ENCODE measurements around the gene ABCE1.

- TF ChIP-seq EP300 (IDR thresholded peaks at IDR 0.05; ENCODE audit: borderline replicate concordance in 1 of 2, low read depth in 2 of 2, low read length in 2 of 2) = no peak
- TF ChIP-seq GTF2F1 (IDR thresholded peaks at IDR 0.05; ENCODE audit: borderline replicate concordance, low read depth, low read length) = no peak
- TF ChIP-seq POLR2A (IDR thresholded peaks at IDR 0.05; ENCODE audit: control extremely low read depth in 1 of 2, low read depth in 2 of 2, low read length in 2 of 2) = no peak
- no peak for TF ChIP-seq CBX5 (IDR thresholded peaks at IDR 0.05; ENCODE audit: low read depth, low read length)
- TF ChIP-seq, protein P1, sequence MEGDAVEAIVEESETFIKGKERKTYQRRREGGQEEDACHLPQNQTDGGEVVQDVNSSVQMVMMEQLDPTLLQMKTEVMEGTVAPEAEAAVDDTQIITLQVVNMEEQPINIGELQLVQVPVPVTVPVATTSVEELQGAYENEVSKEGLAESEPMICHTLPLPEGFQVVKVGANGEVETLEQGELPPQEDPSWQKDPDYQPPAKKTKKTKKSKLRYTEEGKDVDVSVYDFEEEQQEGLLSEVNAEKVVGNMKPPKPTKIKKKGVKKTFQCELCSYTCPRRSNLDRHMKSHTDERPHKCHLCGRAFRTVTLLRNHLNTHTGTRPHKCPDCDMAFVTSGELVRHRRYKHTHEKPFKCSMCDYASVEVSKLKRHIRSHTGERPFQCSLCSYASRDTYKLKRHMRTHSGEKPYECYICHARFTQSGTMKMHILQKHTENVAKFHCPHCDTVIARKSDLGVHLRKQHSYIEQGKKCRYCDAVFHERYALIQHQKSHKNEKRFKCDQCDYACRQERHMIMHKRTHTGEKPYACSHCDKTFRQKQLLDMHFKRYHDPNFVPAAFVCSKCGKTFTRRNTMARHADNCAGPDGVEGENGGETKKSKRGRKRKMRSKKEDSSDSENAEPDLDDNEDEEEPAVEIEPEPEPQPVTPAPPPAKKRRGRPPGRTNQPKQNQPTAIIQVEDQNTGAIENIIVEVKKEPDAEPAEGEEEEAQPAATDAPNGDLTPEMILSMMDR (IDR thresholded peaks at IDR 0.05; ENCODE audit: control extremely low read depth in 1 of 3, insufficient read depth in 1 of 3, low read depth in 1 of 3, low read length in 3 of 3) = no peak
- no peak for TF ChIP-seq TCF12 (IDR thresholded peaks at IDR 0.05; ENCODE audit: low read depth, low read length)
- TF ChIP-seq RAD21 (IDR thresholded peaks at IDR 0.05 in 1 of 2, conservative IDR thresholded peaks at IDR 0.05 in 1 of 2; ENCODE audit: low read depth in 2 of 2, low read length in 2 of 2) = no peak
- no peak for TF ChIP-seq TBP (IDR thresholded peaks at IDR 0.05; ENCODE audit: low read depth, low read length)
Observed at GRCh38 chr4:145176641-145177432, 78.7 kb downstream of the ABCE1 start.
